HepG2 (cell line): Measurements from ENCODE around the gene GALR3. TPM values are rescaled to one million over a fixed set of nuclear protein-coding genes. Genes with fewer than 3 reads are reported as not detected.
A peak's percentile ranks its signal among the peaks of the same experiment; 100 is the strongest.

Experiments used
- FOXA1 ChIP-seq, 2 experiments: fragments of 450-650 bp in 1 of 2; sonication (generic) in 1 of 2; formaldehyde crosslinking in 1 of 2; IDR thresholded peaks; 2 replicates each; pipeline versions ENCODE4 v1.4.0 to v1.6.1; 2016 to 2020; ENCODE audit warnings: missing genetic modification reagents in 1 of 2
- IRF2 ChIP-seq: IDR thresholded peaks from 2 replicates; pipeline ENCODE4 v1.6.1; 2018; ENCODE audit warnings: missing genetic modification reagents, missing compliant biosample characterization
- MIER3 ChIP-seq: IDR thresholded peaks from 2 replicates; pipeline ENCODE4 v1.6.1; 2016; ENCODE audit warnings: missing compliant biosample characterization, borderline replicate concordance
- NCOA2 ChIP-seq: sonication (generic); formaldehyde crosslinking; IDR thresholded peaks from 2 replicates; pipeline ENCODE4 v1.8.0; 2022; ENCODE audit warnings: inconsistent platforms
- NFYC ChIP-seq: IDR thresholded peaks from 2 replicates; pipeline ENCODE4 v1.6.1; 2016; ENCODE audit warnings: missing genetic modification reagents, missing compliant biosample characterization
- PHF21A ChIP-seq: sonication (generic); formaldehyde crosslinking; IDR thresholded peaks from 2 replicates; pipeline ENCODE4 v1.5.0; 2020; ENCODE audit warnings: mild to moderate bottlenecking, missing genetic modification reagents
- YEATS4 ChIP-seq: sonication (generic); formaldehyde crosslinking; IDR thresholded peaks from 2 replicates; pipeline ENCODE4 v1.4.0; 2020; ENCODE audit warnings: missing genetic modification reagents, borderline replicate concordance
- ZBTB7A ChIP-seq: sonication (generic); formaldehyde crosslinking; IDR thresholded peaks from 2 replicates; pipeline ENCODE4 v1.8.0; 2022; ENCODE audit warnings: mild to moderate bottlenecking, missing genetic modification reagents
- ZFAT ChIP-seq: sonication (generic); formaldehyde crosslinking; conservative IDR thresholded peaks from 2 replicates; pipeline ENCODE4 v1.8.1; 2023; ENCODE audit warnings: missing genetic modification reagents, inconsistent platforms
- ZIK1 ChIP-seq: sonication (generic); formaldehyde crosslinking; IDR thresholded peaks from 2 replicates; pipeline ENCODE4 v1.5.0; 2020; ENCODE audit warnings: mild to moderate bottlenecking, low read depth, missing genetic modification reagents, borderline replicate concordance
- ZNF263 ChIP-seq: sonication (generic); formaldehyde crosslinking; IDR thresholded peaks from 2 replicates; pipeline ENCODE4 v1.4.0; 2020; ENCODE audit warnings: missing genetic modification reagents
- ZNF292 ChIP-seq: sonication (generic); formaldehyde crosslinking; IDR thresholded peaks from 2 replicates; pipeline ENCODE4 v1.8.1; 2022; ENCODE audit warnings: mild to moderate bottlenecking, low read depth, missing genetic modification reagents, borderline replicate concordance
- ZNF468 ChIP-seq: sonication (generic); formaldehyde crosslinking; IDR thresholded peaks from 2 replicates; pipeline ENCODE4 v1.8.0; 2022; ENCODE audit warnings: mild to moderate bottlenecking, moderate library complexity, missing genetic modification reagents
- ZNF550 ChIP-seq: sonication (generic); formaldehyde crosslinking; IDR thresholded peaks from 2 replicates; pipeline ENCODE4 v1.4.0; 2020; ENCODE audit warnings: mild to moderate bottlenecking, missing genetic modification reagents, borderline replicate concordance
- polyA plus RNA-seq, 8 experiments: library from polyadenylated mRNA; depleted of rRNA in 3 of 8; stranded (reverse) in 7 of 8; unstranded in 1 of 8; fragments of >200 nt; fragmentation: Illumina TruSeq in 4 of 8; extraction: Trizol in 4 of 8; gene quantifications; 2 replicates each; pipeline versions ENCODE4 v1.2.1 to v1.2.3, GENCODE V29; 2011 to 2016; ENCODE audit warnings: low read depth in 4 of 8, missing spikeins in 1 of 8, mixed read lengths in 1 of 8; ENCODE audit not compliant: insufficient read depth in 1 of 8
- total RNA-seq, 5 experiments: library from RNA; depleted of rRNA; stranded (reverse); fragments of >200 nt; fragmentation: Illumina TruSeq; extraction: Trizol; gene quantifications; 2 replicates each; pipeline ENCODE4 v1.2.3, GENCODE V29; 2016; ENCODE audit warnings: low read depth in 1 of 5
- TF ChIP-seq, protein P1 (sequence below): sonication (generic); formaldehyde crosslinking; IDR thresholded peaks from 2 replicates; pipeline ENCODE4 v1.5.0; 2020; ENCODE audit warnings: missing genetic modification reagents
- TF ChIP-seq, protein P2 (sequence below): sonication (generic); formaldehyde crosslinking; IDR thresholded peaks from 2 replicates; pipeline ENCODE4 v1.5.1; 2020; ENCODE audit warnings: missing genetic modification reagents, mild to moderate bottlenecking, borderline replicate concordance
- TF ChIP-seq, protein P3 (sequence below): sonication (generic); formaldehyde crosslinking; IDR thresholded peaks from 2 replicates; pipeline ENCODE4 v1.4.0; 2020; ENCODE audit warnings: missing genetic modification reagents
- TF ChIP-seq, protein P4 (sequence below): sonication (generic); formaldehyde crosslinking; IDR thresholded peaks from 2 replicates; pipeline ENCODE4 v1.8.1; 2023; ENCODE audit warnings: mild to moderate bottlenecking, missing genetic modification reagents, borderline replicate concordance
- TF ChIP-seq, protein P5 (sequence below): sonication (generic); formaldehyde crosslinking; IDR thresholded peaks from 2 replicates; pipeline ENCODE4 v1.5.0; 2020; ENCODE audit warnings: missing genetic modification reagents
- TF ChIP-seq, protein P6 (sequence below): conservative IDR thresholded peaks from 2 replicates; pipeline ENCODE4 v1.6.1; 2018; ENCODE audit warnings: missing genetic modification reagents

GALR3 gene
- total and polyA plus RNA-seq, 2 of the 13 experiments (the other 11 are each of a cell fraction or from before 2014, with no cell fraction given): 0.13 TPM; not detected in 1

DNA sequence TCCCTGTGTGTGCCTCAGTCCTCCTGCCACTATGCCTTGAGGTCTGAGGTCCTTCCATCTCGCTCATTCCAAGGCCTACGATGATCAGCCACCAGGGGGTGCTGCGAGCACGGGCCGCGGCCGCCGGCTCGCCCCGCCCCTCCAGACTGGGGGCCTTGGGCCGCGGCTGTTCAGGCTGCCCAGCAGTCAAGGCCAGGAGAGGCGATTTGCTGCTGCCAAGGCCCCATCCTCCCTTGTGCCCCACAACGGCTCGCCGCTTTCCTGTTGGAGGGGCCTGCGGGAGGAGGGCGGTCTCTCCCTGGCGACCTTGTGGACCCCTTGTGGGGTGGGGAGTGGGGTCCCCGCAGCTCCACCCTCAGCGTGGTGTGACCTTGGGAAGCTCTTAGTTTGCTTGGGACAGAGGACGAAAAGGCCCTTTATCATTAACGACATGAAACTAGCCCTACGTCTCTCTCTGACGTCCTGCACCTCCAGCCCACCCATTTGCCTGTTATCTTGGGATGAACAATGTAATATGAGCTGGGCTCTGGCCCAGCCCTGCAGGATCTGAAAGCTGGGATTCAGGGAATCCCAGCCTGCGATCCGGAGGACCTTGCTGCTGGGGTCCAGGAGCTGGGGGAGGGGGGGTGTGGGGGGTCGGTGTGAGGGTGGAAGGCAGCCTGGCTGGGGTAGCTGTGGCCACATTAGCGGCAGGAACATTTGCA lies 5.3 kb upstream of the GALR3 start (continued):
- TF ChIP-seq, protein P1, sequence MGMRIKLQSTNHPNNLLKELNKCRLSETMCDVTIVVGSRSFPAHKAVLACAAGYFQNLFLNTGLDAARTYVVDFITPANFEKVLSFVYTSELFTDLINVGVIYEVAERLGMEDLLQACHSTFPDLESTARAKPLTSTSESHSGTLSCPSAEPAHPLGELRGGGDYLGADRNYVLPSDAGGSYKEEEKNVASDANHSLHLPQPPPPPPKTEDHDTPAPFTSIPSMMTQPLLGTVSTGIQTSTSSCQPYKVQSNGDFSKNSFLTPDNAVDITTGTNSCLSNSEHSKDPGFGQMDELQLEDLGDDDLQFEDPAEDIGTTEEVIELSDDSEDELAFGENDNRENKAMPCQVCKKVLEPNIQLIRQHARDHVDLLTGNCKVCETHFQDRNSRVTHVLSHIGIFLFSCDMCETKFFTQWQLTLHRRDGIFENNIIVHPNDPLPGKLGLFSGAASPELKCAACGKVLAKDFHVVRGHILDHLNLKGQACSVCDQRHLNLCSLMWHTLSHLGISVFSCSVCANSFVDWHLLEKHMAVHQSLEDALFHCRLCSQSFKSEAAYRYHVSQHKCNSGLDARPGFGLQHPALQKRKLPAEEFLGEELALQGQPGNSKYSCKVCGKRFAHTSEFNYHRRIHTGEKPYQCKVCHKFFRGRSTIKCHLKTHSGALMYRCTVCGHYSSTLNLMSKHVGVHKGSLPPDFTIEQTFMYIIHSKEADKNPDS: peak; percentile 83; the same call in 1 of the 2 replicates
- TF ChIP-seq ZIK1 (CRISPR knock-in tag): peak; percentile 80
- TF ChIP-seq MIER3: peak; percentile 80
- peak; percentile 64 for TF ChIP-seq ZNF263 (CRISPR knock-in tag)
- peak; percentile 89 for TF ChIP-seq ZBTB7A (CRISPR knock-in tag)
- TF ChIP-seq ZNF468 (CRISPR knock-in tag): no peak
- no peak for TF ChIP-seq ZNF550 (CRISPR knock-in tag)
- TF ChIP-seq, protein P2, sequence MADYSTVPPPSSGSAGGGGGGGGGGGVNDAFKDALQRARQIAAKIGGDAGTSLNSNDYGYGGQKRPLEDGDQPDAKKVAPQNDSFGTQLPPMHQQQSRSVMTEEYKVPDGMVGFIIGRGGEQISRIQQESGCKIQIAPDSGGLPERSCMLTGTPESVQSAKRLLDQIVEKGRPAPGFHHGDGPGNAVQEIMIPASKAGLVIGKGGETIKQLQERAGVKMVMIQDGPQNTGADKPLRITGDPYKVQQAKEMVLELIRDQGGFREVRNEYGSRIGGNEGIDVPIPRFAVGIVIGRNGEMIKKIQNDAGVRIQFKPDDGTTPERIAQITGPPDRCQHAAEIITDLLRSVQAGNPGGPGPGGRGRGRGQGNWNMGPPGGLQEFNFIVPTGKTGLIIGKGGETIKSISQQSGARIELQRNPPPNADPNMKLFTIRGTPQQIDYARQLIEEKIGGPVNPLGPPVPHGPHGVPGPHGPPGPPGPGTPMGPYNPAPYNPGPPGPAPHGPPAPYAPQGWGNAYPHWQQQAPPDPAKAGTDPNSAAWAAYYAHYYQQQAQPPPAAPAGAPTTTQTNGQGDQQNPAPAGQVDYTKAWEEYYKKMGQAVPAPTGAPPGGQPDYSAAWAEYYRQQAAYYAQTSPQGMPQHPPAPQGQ (CRISPR knock-in tag): no peak
- TF ChIP-seq, protein P3, sequence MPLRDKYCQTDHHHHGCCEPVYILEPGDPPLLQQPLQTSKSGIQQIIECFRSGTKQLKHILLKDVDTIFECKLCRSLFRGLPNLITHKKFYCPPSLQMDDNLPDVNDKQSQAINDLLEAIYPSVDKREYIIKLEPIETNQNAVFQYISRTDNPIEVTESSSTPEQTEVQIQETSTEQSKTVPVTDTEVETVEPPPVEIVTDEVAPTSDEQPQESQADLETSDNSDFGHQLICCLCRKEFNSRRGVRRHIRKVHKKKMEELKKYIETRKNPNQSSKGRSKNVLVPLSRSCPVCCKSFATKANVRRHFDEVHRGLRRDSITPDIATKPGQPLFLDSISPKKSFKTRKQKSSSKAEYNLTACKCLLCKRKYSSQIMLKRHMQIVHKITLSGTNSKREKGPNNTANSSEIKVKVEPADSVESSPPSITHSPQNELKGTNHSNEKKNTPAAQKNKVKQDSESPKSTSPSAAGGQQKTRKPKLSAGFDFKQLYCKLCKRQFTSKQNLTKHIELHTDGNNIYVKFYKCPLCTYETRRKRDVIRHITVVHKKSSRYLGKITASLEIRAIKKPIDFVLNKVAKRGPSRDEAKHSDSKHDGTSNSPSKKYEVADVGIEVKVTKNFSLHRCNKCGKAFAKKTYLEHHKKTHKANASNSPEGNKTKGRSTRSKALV (CRISPR knock-in tag): 0 out of 2 replicates have a peak, but pooled peaks have one; percentile 68
- 0 out of 2 replicates have a peak, but pooled peaks have one; percentile 19 for TF ChIP-seq NFYC (CRISPR knock-in tag)
- peak; percentile 93 for TF ChIP-seq PHF21A (CRISPR knock-in tag)
- TF ChIP-seq ZNF292 (CRISPR knock-in tag): peak; percentile 62; the same call in 1 of the 2 replicates
- TF ChIP-seq, protein P4, sequence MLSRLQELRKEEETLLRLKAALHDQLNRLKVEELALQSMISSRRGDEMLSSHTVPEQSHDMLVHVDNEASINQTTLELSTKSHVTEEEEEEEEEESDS (CRISPR knock-in tag): no peak
- TF ChIP-seq, protein P5, sequence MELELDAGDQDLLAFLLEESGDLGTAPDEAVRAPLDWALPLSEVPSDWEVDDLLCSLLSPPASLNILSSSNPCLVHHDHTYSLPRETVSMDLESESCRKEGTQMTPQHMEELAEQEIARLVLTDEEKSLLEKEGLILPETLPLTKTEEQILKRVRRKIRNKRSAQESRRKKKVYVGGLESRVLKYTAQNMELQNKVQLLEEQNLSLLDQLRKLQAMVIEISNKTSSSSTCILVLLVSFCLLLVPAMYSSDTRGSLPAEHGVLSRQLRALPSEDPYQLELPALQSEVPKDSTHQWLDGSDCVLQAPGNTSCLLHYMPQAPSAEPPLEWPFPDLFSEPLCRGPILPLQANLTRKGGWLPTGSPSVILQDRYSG (CRISPR knock-in tag): no peak
- no peak for TF ChIP-seq FOXA1 (IDR thresholded peaks at IDR 0.05)
- peak; percentile 36; the same call in 1 of the 2 replicates for TF ChIP-seq FOXA1 (CRISPR knock-in tag; IDR thresholded peaks at IDR 0.05)
- peak; percentile 75 for TF ChIP-seq YEATS4 (CRISPR knock-in tag)
- TF ChIP-seq, protein P6, sequence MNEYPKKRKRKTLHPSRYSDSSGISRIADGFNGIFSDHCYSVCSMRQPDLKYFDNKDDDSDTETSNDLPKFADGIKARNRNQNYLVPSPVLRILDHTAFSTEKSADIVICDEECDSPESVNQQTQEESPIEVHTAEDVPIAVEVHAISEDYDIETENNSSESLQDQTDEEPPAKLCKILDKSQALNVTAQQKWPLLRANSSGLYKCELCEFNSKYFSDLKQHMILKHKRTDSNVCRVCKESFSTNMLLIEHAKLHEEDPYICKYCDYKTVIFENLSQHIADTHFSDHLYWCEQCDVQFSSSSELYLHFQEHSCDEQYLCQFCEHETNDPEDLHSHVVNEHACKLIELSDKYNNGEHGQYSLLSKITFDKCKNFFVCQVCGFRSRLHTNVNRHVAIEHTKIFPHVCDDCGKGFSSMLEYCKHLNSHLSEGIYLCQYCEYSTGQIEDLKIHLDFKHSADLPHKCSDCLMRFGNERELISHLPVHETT (CRISPR knock-in tag): peak; percentile 70; the same call in 1 of the 2 replicates
- peak; percentile 87 for TF ChIP-seq IRF2
- peak; percentile 68 for TF ChIP-seq NCOA2
- no peak for TF ChIP-seq ZFAT (CRISPR knock-in tag)
